GM23338 (cell line): Measurements from ENCODE around the gene CAPN9. TPM values are rescaled to one million over a fixed set of nuclear protein-coding genes. Genes with fewer than 3 reads are reported as not detected.

Experiments used
- EZH2 ChIP-seq: fragments of 200-600 bp; sonication (generic); IDR thresholded peaks from one replicate; pipeline ENCODE4 v1.8.0; 2017; ENCODE audit warnings: antibody characterized with exemption, mild to moderate bottlenecking, low read depth; ENCODE audit not compliant: unreplicated experiment
- NANOG ChIP-seq: IDR thresholded peaks from 2 replicates; pipeline ENCODE4 v1.6.1; 2016; ENCODE audit warnings: antibody characterized with exemption, borderline replicate concordance
- ZNF114 ChIP-seq: fragments of 250-450 bp; sonication (Bioruptor Pico); IDR thresholded peaks from 2 replicates; pipeline ENCODE4 v1.5.0; 2020; ENCODE audit warnings: mild to moderate bottlenecking, moderate library complexity
- ZNF331 ChIP-seq: fragments of 250-450 bp; sonication (Bioruptor Pico); IDR thresholded peaks from 2 replicates; pipeline ENCODE4 v1.5.0; 2020; ENCODE audit warnings: low read depth, mild to moderate bottlenecking, moderate library complexity
- polyA plus RNA-seq: library from polyadenylated mRNA; unstranded; fragments of >200 nt; fragmentation: Nextera tagmentation; extraction: Ambion mirVana; gene quantifications from 2 replicates; pipeline ENCODE4 v1.2.1, GENCODE V29; 2016
- total RNA-seq: library from RNA; depleted of rRNA; stranded (reverse); fragments of >200 nt; shearing (Covaris generic); gene quantifications from 2 replicates; pipeline ENCODE4 v1.2.3, GENCODE V29; 2014
- TF ChIP-seq, protein P1 (sequence below): fragments of 250-450 bp; sonication (Bioruptor Pico); IDR thresholded peaks from 2 replicates; pipeline ENCODE4 v1.5.0; 2020; ENCODE audit warnings: mild to moderate bottlenecking, moderate library complexity
- TF ChIP-seq, protein P2 (sequence below): IDR thresholded peaks from one replicate; pipeline ENCODE4 v1.6.1; 2018; ENCODE audit warnings: antibody characterized with exemption; ENCODE audit not compliant: unreplicated experiment
- TF ChIP-seq, protein P3 (sequence below): IDR thresholded peaks from 2 replicates; pipeline ENCODE4 v1.6.1; 2016; ENCODE audit warnings: antibody characterized with exemption

Gene CAPN9
- total and polyA plus RNA-seq, 2 experiments from 2014 or later: 0.07 TPM; not detected in 1

DNA sequence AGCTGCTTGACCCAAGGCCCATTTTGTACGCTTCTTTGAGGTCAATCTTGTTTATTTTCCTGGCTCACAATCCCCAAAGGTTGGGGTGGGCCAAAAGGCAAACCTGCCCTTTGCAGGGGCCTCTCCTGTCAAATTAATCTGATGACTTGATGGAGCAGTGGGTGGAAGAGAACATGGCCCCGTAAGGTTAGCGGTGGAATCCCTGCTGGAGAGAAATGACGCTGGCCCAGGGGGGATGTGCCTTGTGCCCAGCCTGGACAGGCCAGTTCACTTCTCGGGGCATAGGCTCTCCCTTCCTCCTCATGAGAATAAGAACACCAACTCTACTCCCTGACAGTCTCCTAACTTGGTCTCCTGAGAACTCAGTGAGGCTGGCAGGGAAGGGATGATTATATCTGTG lies 80.6 kb downstream of the CAPN9 start (continued):
- TF ChIP-seq, protein P1, sequence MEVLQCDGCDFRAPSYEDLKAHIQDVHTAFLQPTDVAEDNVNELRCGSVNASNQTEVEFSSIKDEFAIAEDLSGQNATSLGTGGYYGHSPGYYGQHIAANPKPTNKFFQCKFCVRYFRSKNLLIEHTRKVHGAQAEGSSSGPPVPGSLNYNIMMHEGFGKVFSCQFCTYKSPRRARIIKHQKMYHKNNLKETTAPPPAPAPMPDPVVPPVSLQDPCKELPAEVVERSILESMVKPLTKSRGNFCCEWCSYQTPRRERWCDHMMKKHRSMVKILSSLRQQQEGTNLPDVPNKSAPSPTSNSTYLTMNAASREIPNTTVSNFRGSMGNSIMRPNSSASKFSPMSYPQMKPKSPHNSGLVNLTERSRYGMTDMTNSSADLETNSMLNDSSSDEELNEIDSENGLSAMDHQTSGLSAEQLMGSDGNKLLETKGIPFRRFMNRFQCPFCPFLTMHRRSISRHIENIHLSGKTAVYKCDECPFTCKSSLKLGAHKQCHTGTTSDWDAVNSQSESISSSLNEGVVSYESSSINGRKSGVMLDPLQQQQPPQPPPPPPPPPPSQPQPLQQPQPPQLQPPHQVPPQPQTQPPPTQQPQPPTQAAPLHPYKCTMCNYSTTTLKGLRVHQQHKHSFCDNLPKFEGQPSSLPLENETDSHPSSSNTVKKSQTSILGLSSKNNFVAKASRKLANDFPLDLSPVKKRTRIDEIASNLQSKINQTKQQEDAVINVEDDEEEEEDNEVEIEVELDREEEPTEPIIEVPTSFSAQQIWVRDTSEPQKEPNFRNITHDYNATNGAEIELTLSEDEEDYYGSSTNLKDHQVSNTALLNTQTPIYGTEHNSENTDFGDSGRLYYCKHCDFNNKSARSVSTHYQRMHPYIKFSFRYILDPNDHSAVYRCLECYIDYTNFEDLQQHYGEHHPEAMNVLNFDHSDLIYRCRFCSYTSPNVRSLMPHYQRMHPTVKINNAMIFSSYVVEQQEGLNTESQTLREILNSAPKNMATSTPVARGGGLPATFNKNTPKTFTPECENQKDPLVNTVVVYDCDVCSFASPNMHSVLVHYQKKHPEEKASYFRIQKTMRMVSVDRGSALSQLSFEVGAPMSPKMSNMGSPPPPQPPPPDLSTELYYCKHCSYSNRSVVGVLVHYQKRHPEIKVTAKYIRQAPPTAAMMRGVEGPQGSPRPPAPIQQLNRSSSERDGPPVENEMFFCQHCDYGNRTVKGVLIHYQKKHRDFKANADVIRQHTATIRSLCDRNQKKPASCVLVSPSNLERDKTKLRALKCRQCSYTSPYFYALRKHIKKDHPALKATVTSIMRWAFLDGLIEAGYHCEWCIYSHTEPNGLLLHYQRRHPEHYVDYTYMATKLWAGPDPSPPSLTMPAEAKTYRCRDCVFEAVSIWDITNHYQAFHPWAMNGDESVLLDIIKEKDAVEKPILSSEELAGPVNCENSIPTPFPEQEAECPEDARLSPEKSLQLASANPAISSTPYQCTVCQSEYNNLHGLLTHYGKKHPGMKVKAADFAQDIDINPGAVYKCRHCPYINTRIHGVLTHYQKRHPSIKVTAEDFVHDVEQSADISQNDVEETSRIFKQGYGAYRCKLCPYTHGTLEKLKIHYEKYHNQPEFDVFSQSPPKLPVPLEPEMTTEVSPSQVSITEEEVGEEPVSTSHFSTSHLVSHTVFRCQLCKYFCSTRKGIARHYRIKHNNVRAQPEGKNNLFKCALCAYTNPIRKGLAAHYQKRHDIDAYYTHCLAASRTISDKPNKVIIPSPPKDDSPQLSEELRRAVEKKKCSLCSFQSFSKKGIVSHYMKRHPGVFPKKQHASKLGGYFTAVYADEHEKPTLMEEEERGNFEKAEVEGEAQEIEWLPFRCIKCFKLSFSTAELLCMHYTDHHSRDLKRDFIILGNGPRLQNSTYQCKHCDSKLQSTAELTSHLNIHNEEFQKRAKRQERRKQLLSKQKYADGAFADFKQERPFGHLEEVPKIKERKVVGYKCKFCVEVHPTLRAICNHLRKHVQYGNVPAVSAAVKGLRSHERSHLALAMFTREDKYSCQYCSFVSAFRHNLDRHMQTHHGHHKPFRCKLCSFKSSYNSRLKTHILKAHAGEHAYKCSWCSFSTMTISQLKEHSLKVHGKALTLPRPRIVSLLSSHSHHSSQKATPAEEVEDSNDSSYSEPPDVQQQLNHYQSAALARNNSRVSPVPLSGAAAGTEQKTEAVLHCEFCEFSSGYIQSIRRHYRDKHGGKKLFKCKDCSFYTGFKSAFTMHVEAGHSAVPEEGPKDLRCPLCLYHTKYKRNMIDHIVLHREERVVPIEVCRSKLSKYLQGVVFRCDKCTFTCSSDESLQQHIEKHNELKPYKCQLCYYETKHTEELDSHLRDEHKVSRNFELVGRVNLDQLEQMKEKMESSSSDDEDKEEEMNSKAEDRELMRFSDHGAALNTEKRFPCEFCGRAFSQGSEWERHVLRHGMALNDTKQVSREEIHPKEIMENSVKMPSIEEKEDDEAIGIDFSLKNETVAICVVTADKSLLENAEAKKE: no peak
- TF ChIP-seq ZNF331 (CRISPR knock-in tag) (no peak), NANOG (no peak), EZH2 (no peak), ZNF114 (CRISPR knock-in tag) (no peak)
- TF ChIP-seq, protein P2, sequence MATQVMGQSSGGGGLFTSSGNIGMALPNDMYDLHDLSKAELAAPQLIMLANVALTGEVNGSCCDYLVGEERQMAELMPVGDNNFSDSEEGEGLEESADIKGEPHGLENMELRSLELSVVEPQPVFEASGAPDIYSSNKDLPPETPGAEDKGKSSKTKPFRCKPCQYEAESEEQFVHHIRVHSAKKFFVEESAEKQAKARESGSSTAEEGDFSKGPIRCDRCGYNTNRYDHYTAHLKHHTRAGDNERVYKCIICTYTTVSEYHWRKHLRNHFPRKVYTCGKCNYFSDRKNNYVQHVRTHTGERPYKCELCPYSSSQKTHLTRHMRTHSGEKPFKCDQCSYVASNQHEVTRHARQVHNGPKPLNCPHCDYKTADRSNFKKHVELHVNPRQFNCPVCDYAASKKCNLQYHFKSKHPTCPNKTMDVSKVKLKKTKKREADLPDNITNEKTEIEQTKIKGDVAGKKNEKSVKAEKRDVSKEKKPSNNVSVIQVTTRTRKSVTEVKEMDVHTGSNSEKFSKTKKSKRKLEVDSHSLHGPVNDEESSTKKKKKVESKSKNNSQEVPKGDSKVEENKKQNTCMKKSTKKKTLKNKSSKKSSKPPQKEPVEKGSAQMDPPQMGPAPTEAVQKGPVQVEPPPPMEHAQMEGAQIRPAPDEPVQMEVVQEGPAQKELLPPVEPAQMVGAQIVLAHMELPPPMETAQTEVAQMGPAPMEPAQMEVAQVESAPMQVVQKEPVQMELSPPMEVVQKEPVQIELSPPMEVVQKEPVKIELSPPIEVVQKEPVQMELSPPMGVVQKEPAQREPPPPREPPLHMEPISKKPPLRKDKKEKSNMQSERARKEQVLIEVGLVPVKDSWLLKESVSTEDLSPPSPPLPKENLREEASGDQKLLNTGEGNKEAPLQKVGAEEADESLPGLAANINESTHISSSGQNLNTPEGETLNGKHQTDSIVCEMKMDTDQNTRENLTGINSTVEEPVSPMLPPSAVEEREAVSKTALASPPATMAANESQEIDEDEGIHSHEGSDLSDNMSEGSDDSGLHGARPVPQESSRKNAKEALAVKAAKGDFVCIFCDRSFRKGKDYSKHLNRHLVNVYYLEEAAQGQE: no peak
- TF ChIP-seq, protein P3, sequence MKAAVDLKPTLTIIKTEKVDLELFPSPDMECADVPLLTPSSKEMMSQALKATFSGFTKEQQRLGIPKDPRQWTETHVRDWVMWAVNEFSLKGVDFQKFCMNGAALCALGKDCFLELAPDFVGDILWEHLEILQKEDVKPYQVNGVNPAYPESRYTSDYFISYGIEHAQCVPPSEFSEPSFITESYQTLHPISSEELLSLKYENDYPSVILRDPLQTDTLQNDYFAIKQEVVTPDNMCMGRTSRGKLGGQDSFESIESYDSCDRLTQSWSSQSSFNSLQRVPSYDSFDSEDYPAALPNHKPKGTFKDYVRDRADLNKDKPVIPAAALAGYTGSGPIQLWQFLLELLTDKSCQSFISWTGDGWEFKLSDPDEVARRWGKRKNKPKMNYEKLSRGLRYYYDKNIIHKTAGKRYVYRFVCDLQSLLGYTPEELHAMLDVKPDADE: no peak
